CD4-positive, alpha-beta memory T cell (primary cell): ENCODE results near the gene ATG9B. TPM values are rescaled to one million over a fixed set of nuclear protein-coding genes. Genes with fewer than 3 reads are reported as not detected.
A peak's percentile ranks its signal among the peaks of the same experiment; 100 is the strongest.

Experiments used
- CTCF ChIA-PET: fragments of 350-600 bp; sonication (Branson Sonifier 250); formaldehyde crosslinking; loops from one replicate; lab custom pipeline; 2021; ENCODE audit warnings: inconsistent platforms; ENCODE audit not compliant: partially characterized antibody; lab: Charles Lee
- POLR2A ChIA-PET: fragments of 350-600 bp; sonication (Branson Sonifier 250); formaldehyde crosslinking; loops from one replicate; lab custom pipeline; 2021; ENCODE audit not compliant: partially characterized antibody; lab: Charles Lee
- DNase-seq, 5 donors: peaks; one replicate each; pipeline versions ENCODE4 v3.0.0 to v3.0.0-alpha.2; 2020 to 2022; ENCODE audit warnings: mixed read lengths in 1 of 5
- H3K27ac ChIP-seq: one replicate; pipeline ENCODE4 v1.7.0; 2013; ENCODE audit warnings: low read depth, low read length
- H3K27me3 ChIP-seq: 2 replicates; pipeline ENCODE4 v1.7.0; 2013; ENCODE audit warnings: mild to moderate bottlenecking, low read length, moderate library complexity; ENCODE audit not compliant: insufficient read depth
- H3K36me3 ChIP-seq: 2 replicates; pipeline ENCODE4 v1.7.0; 2013; ENCODE audit warnings: mild to moderate bottlenecking, low read length, moderate library complexity; ENCODE audit not compliant: insufficient read depth
- H3K4me1 ChIP-seq: 2 replicates; pipeline ENCODE4 v1.7.0; 2013; ENCODE audit warnings: mild to moderate bottlenecking, low read length, moderate library complexity; ENCODE audit not compliant: insufficient read depth
- H3K4me3 ChIP-seq, 2 donors: one replicate each; pipeline ENCODE4 v1.7.0; 2013; ENCODE audit warnings: low read length in 2 of 2, mild to moderate bottlenecking in 1 of 2
- H3K9me3 ChIP-seq, 2 donors: one replicate each; pipeline ENCODE4 v1.7.0; 2013; ENCODE audit warnings: low read length in 2 of 2, control low read depth in 1 of 2; ENCODE audit not compliant: control insufficient read depth in 1 of 2
- H3K27ac Mint-ChIP-seq, 7 donors: one replicate each; pipeline ENCODE4 v1.8.0; 2020 to 2021; ENCODE audit warnings: mixed read lengths in 7 of 7, mild to moderate bottlenecking in 6 of 7, inconsistent platforms in 3 of 7, moderate library complexity in 3 of 7
- H3K27me3 Mint-ChIP-seq, 2 donors: one replicate each; pipeline ENCODE4 v1.8.0; 2020 to 2021; ENCODE audit warnings: mixed read lengths in 2 of 2
- H3K36me3 Mint-ChIP-seq, 2 donors: one replicate each; pipeline ENCODE4 v1.8.0; 2020 to 2021; ENCODE audit warnings: mixed read lengths in 2 of 2, inconsistent platforms in 1 of 2, mild to moderate bottlenecking in 1 of 2
- H3K4me1 Mint-ChIP-seq, 4 donors: one replicate each; pipeline ENCODE4 v1.8.0; 2020 to 2021; ENCODE audit warnings: mixed read lengths in 4 of 4, mild to moderate bottlenecking in 1 of 4
- H3K4me3 Mint-ChIP-seq, 8 donors: one replicate each; pipeline ENCODE4 v1.8.0; 2020 to 2021; ENCODE audit warnings: mixed read lengths in 8 of 8, mild to moderate bottlenecking in 7 of 8, moderate library complexity in 6 of 8, inconsistent platforms in 3 of 8
- H3K9me3 Mint-ChIP-seq, 8 donors: one replicate each; pipeline ENCODE4 v1.8.0; 2020 to 2021; ENCODE audit warnings: mixed read lengths in 8 of 8, mild to moderate bottlenecking in 5 of 8, inconsistent platforms in 3 of 8, moderate library complexity in 1 of 8
- intact Hi-C: fragments of 100-400 bp; cut with micrococcal nuclease; formaldehyde crosslinking; loops from one replicate; pipeline ENCODE4 v1.15.1; 2023
- polyA plus RNA-seq, 2 donors: library from polyadenylated mRNA; unstranded; fragments of 300-500 nt; fragmentation: Illumina TruSeq; gene quantifications; one replicate each; pipeline ENCODE4 v1.2.3, GENCODE V29; 2021
- total RNA-seq, 2 experiments: library from RNA; stranded (reverse); gene quantifications; one replicate each; pipeline ENCODE4 v1.2.3, GENCODE V29; 2021

Gene ATG9B
- total and polyA plus RNA-seq, 4 experiments from 2014 or later: 16.9 to 36.6 (median 29.6) TPM

- ChIA-PET POLR2A (interaction anchor here (1.1 to 5.5 kb wide), 2 partner anchors 11 to 26 kb away, joined by 4 to 77 read pairs; no protein-coding TSS in a partner anchor), CTCF (interaction anchor here (1.0 to 7.4 kb wide), 9 partner anchors 10 to 122 kb away, joined by 3 to 98 read pairs (median 10); partner anchors contain the start of gene NOS3)
- Histone ChIP-seq H3K4me1 (peaks cover 38% of the 10 kb centered on the region), H3K4me3 (no peak overlapping the region), H3K36me3 (no peaks in the 10 kb centered on the region), H3K9me3 (no peaks in the 10 kb centered on the region), H3K27me3 (no peaks in the 10 kb centered on the region), H3K27ac (no peak overlapping the region)
- no peak for DNase-seq
- peaks cover 26 to 44% (median 35%) of the 10 kb centered on the region in 4 donors for H3K4me1 Mint-ChIP-seq
- intact Hi-C loops: no loop called here
- peak overlapping the region in 2 of 8 donors; percentile 41 to 59 for H3K4me3 Mint-ChIP-seq
- peaks cover 1 to 10% of the 10 kb centered on the region in 2 donors for H3K27me3 Mint-ChIP-seq
- no peaks in the 10 kb centered on the region for H3K9me3 Mint-ChIP-seq
- H3K36me3 Mint-ChIP-seq: no peaks in the 10 kb centered on the region
- peak overlapping the region in 1 of 7 donors; percentile 55 for H3K27ac Mint-ChIP-seq
Measured at GRCh38 chr7:151020231-151020630, 4.1 kb downstream of the ATG9B start.

DNA sequence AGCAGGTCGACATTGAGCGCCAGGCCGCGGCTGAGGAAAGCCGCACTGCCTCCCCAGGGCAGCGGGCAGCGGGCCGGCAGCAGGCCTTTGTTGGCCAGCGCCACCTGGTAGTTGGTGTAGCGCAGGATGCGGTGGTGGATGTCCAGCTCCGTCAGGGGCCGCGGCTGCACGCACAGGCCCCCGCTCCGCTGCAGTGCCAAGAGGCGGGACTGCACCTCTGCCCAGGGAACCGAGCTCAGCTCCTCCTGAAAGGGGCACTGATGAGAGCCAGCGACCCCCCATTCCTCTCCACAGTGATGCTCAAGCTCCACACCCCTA lies 5.2 kb downstream of the ATG9B start:
- peak overlapping the region in 1 of 2 donors; percentile 68 for H3K4me3 ChIP-seq
- peaks cover 35 to 55% (median 46%) of the 10 kb centered on the region in 4 donors for H3K4me1 Mint-ChIP-seq
- no peaks in the 10 kb centered on the region for H3K36me3 ChIP-seq
- H3K9me3 ChIP-seq: no peaks in the 10 kb centered on the region
- H3K36me3 Mint-ChIP-seq: peaks cover 0 to 1% of the 10 kb centered on the region in 2 donors
- H3K4me1 ChIP-seq: peaks cover 49% of the 10 kb centered on the region
- ChIA-PET CTCF (interaction anchor here (0.6 to 7.4 kb wide), 24 partner anchors 9 to 658 kb away, joined by 3 to 98 read pairs (median 6); partner anchors contain the start of genes ABCB8 and NOS3), POLR2A (interaction anchor here (0.9 to 13.0 kb wide), 16 partner anchors 10 to 121 kb away, joined by 3 to 182 read pairs (median 4); partner anchors contain the start of genes ABCB8, SLC4A2 and TMUB1)
- H3K27me3 Mint-ChIP-seq: peaks cover 1 to 10% of the 10 kb centered on the region in 2 donors
- peak overlapping the region; percentile 54 to 94 (median 70) for H3K4me3 Mint-ChIP-seq
- no peaks in the 10 kb centered on the region for H3K27me3 ChIP-seq
- intact Hi-C loops: loop anchor here (2.0 to 10.0 kb wide), 2 partner anchors 40 to 326 kb away; partner anchors contain the start of genes NUB1 and SLC4A2
- no peaks in the 10 kb centered on the region for H3K9me3 Mint-ChIP-seq
- no peak overlapping the region for H3K27ac ChIP-seq
- DNase-seq: no peak
- peak overlapping the region in 2 of 7 donors; percentile 56 to 97 for H3K27ac Mint-ChIP-seq

DNA sequence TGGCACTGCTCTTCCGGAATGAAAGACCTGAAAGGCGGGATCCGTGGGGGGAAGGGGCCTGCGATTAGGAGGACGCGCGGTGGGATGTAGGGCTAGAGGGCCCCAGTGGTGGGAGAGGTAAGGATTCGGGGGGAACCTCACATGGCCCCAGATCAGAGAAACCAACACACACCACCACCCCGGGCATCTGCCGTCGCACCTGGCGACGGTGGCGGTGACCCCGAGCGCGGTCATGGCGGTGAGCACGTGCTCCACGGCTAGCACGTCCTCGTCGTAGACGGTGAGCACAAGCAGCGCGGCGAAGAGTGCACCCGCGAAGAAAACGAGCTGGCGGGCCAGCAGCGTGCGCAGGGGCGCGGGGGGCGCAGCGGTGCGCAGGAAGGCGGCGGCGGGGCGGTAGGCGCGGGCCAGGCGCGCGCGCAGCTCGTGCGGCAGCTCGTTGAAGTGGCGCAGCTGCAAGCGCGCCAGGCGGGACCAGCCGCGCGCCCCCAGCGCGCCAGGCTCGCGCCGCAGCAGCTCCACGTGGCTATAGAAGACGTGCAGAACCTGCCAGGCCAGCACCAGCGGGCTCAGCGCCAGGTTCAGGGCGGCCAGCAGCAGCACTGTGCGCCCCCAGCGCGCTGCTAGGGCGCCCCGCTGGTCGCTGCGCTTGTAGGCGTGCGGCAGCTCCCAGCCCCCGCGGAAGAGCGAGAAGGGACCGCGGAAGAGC lies 5.7 kb downstream of the ATG9B start:
- no peaks in the 10 kb centered on the region for H3K27me3 ChIP-seq
- H3K36me3 Mint-ChIP-seq: peaks cover 0 to 1% of the 10 kb centered on the region in 2 donors
- peak; percentile 53 to 64 (median 62) for DNase-seq
- H3K9me3 Mint-ChIP-seq: peaks cover 0 to 2% (median 0%) of the 10 kb centered on the region in 8 donors
- no peaks in the 10 kb centered on the region for H3K36me3 ChIP-seq
- peaks cover 1 to 10% of the 10 kb centered on the region in 2 donors for H3K27me3 Mint-ChIP-seq
- peaks cover 38 to 60% (median 49%) of the 10 kb centered on the region in 4 donors for H3K4me1 Mint-ChIP-seq
- peak overlapping the region; percentile 77 to 97 (median 93) for H3K27ac Mint-ChIP-seq
- POLR2A ChIA-PET: interaction anchor here (0.7 to 13.0 kb wide), 17 partner anchors 10 to 120 kb away, joined by 3 to 182 read pairs (median 4); partner anchors contain the start of genes ABCB8, SLC4A2 and TMUB1
- intact Hi-C loops: loop anchor here (1.0 to 10.0 kb wide), 6 partner anchors 10 to 326 kb away; partner anchors contain the start of genes ABCB8, NUB1 and SLC4A2
- no peaks in the 10 kb centered on the region for H3K9me3 ChIP-seq
- peaks cover 54% of the 10 kb centered on the region for H3K4me1 ChIP-seq
- H3K27ac ChIP-seq: no peak overlapping the region
- peak overlapping the region; percentile 81 to 94 (median 85) for H3K4me3 Mint-ChIP-seq
- CTCF ChIA-PET: interaction anchor here (0.9 to 7.4 kb wide), 25 partner anchors 9 to 657 kb away, joined by 3 to 98 read pairs (median 6); partner anchors contain the start of genes ABCB8 and NOS3
- H3K4me3 ChIP-seq: peak overlapping the region; percentile 28 to 68

GRCh38 chr7:151017953-151018420 lies 6.3 kb downstream of the ATG9B start:
- H3K4me1 Mint-ChIP-seq: peaks cover 38 to 65% (median 51%) of the 10 kb centered on the region in 4 donors
- H3K27ac ChIP-seq: no peak overlapping the region

GRCh38 chr7:151017370-151017952 lies 6.8 kb downstream of the ATG9B start:
- Mint-ChIP-seq H3K27me3 (peaks cover 1 to 8% of the 10 kb centered on the region in 2 donors), H3K9me3 (peaks cover 0 to 2% (median 0%) of the 10 kb centered on the region in 8 donors), H3K4me3 (peak overlapping the region; percentile 81 to 94 (median 85)), H3K4me1 (peaks cover 42 to 71% (median 56%) of the 10 kb centered on the region in 4 donors), H3K27ac (peak overlapping the region; percentile 77 to 97 (median 93)), H3K36me3 (peaks cover 1 to 3% of the 10 kb centered on the region in 2 donors)
- Histone ChIP-seq H3K36me3 (no peaks in the 10 kb centered on the region), H3K27me3 (no peaks in the 10 kb centered on the region), H3K4me1 (peaks cover 65% of the 10 kb centered on the region), H3K4me3 (peak overlapping the region; percentile 17 to 68), H3K27ac (no peak overlapping the region), H3K9me3 (no peaks in the 10 kb centered on the region)
- intact Hi-C loops: loop anchor here (10.0 kb wide), 1 partner anchor 327 kb away; the partner anchor contains the start of gene NUB1
- ChIA-PET CTCF (interaction anchor here (0.9 to 7.4 kb wide), 15 partner anchors 10 to 612 kb away, joined by 3 to 98 read pairs (median 14); partner anchors contain the start of genes ABCB8 and NOS3), POLR2A (interaction anchor here (1.0 to 13.0 kb wide), 9 partner anchors 9 to 74 kb away, joined by 3 to 182 read pairs (median 10); partner anchors contain the start of gene ABCB8)
- peak in 1 of 5 donors; percentile 11 for DNase-seq

More at GRCh38 chr7:151017953-151018420, 6.3 kb downstream of the ATG9B start:
- Histone ChIP-seq H3K4me1 (peaks cover 60% of the 10 kb centered on the region), H3K4me3 (peak overlapping the region; percentile 28 to 68), H3K27me3 (no peaks in the 10 kb centered on the region), H3K36me3 (no peaks in the 10 kb centered on the region), H3K9me3 (no peaks in the 10 kb centered on the region)
- Mint-ChIP-seq H3K27me3 (peaks cover 1 to 9% of the 10 kb centered on the region in 2 donors), H3K36me3 (peaks cover 0 to 1% of the 10 kb centered on the region in 2 donors), H3K9me3 (peaks cover 0 to 2% (median 0%) of the 10 kb centered on the region in 8 donors), H3K27ac (peak overlapping the region; percentile 77 to 97 (median 93)), H3K4me3 (peak overlapping the region; percentile 81 to 94 (median 85))
- intact Hi-C loops: loop anchor here (1.0 to 10.0 kb wide), 6 partner anchors 10 to 327 kb away; partner anchors contain the start of genes ABCB8, NUB1 and SLC4A2
- POLR2A ChIA-PET: interaction anchor here (0.7 to 13.0 kb wide), 15 partner anchors 9 to 120 kb away, joined by 3 to 182 read pairs (median 4); partner anchors contain the start of genes ABCB8 and SLC4A2
- DNase-seq: peak; percentile 72 to 81 (median 73)
- CTCF ChIA-PET: interaction anchor here (0.9 to 7.4 kb wide), 23 partner anchors 10 to 306 kb away, joined by 3 to 98 read pairs (median 7); partner anchors contain the start of genes ABCB8 and NOS3

DNA sequence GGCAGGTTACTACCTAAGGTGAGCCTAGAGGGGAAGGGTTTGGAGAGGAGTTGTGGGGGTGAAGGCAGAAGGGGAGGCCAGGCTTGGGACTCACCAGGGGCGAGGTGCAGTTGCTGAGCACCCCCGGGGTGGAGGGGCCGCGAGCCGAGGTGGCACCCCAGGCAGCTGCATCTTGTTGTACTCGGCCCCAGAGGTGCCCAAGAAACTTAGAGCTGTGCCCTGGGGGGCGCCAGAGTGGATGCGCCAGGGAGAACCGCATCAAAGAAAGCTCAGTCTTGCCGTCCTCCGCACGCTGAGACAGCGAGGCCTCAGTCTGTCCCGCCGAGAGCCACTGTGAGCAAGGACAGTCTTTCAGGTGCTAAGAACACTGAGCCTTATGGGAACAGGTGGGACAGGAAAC lies 7.4 kb downstream of the ATG9B start:
- H3K9me3 Mint-ChIP-seq: peaks cover 0 to 2% (median 0%) of the 10 kb centered on the region in 8 donors
- peak overlapping the region; percentile 61 to 97 (median 93) for H3K27ac Mint-ChIP-seq
- intact Hi-C loops: loop anchor here (10.0 kb wide), 1 partner anchor 328 kb away; the partner anchor contains the start of gene NUB1
- Histone ChIP-seq H3K4me3 (peak overlapping the region in 1 of 2 donors; percentile 68), H3K27ac (no peak overlapping the region), H3K27me3 (no peaks in the 10 kb centered on the region), H3K9me3 (no peaks in the 10 kb centered on the region), H3K36me3 (no peaks in the 10 kb centered on the region), H3K4me1 (peaks cover 70% of the 10 kb centered on the region)
- peaks cover 1 to 8% of the 10 kb centered on the region in 2 donors for H3K27me3 Mint-ChIP-seq
- POLR2A ChIA-PET: interaction anchor here (1.0 to 13.0 kb wide), 5 partner anchors 8 to 54 kb away, joined by 3 to 182 read pairs (median 10); partner anchors contain the start of gene ABCB8
- peaks cover 1 to 5% of the 10 kb centered on the region in 2 donors for H3K36me3 Mint-ChIP-seq
- CTCF ChIA-PET: interaction anchor here (0.9 to 7.4 kb wide), 12 partner anchors 9 to 612 kb away, joined by 3 to 98 read pairs (median 30); partner anchors contain the start of genes ABCB8 and NOS3
- DNase-seq: peak in 2 of 5 donors; percentile 21 to 44
- H3K4me1 Mint-ChIP-seq: peaks cover 45 to 76% (median 60%) of the 10 kb centered on the region in 4 donors
- H3K4me3 Mint-ChIP-seq: peak overlapping the region; percentile 81 to 94 (median 85)
